Measurements from ENCODE around the gene PRKCA. TPM values are rescaled to one million over a fixed set of nuclear protein-coding genes. Genes with fewer than 3 reads are reported as not detected.

PRKCA gene
- total and polyA plus RNA-seq, 2 experiments from 2014 or later: 6.4 to 35.4 TPM

DNA sequence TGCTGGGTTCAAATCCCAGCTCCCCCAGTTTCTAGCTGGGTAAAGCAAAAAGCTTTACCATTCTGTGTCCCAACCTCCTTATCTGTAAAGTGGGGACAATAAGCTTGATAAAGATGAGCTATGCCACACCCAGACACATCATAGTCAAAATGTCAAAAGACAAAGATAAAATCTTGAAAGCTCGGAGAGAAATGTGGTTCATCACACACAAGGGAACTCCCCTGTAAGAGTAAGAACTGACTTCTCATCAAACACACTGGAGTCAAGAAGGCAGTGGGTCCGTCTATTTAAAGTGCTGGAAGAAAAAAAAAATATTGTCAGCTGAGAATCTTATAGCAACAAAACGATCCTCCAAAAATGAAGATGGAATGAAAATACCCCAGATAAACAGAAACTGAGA is 557.8 kb downstream of the PRKCA start (continued):
- no peak for TF ChIP-seq ZNF114 (CRISPR knock-in tag; IDR thresholded peaks at IDR 0.05)

MicroRNAs within 50 kb of the gene (microRNA counts, 767-probe panel; counts per million panel counts)
- microRNA hsa-miR-634: not detected

Small RNAs within 50 kb of the gene (microRNA-seq; reads per million reads assigned to microRNA genes)
- not detected for gene MIR634

Small RNAs within 50 kb of the gene (small RNA-seq; reads per million reads assigned to genes)
- gene MIR634 (ENCODE audit: low replicate concordance) (not detected), gene RN7SL735P (ENCODE audit: low replicate concordance) (0.27 reads per million, percentile 8 among the genes with 10 or more reads in this experiment), gene RNA5SP444 (ENCODE audit: low replicate concordance) (0.22 reads per million), gene RNA5SP445 (ENCODE audit: low replicate concordance) (not detected), gene RNU6-928P (ENCODE audit: low replicate concordance) (not detected)

Other genes with a start within 250 kb of the PRKCA start
- gene CEP112, start 110.5 kb upstream of the PRKCA start, total RNA-seq (2014; rRNA removed; shearing (Covaris generic)): 3.7 and 4.0 TPM in 2 replicates
- 2.6 and 4.3 TPM in 2 replicates for gene CEP112, start 110.5 kb upstream of the PRKCA start, polyA plus RNA-seq (2016; fragmentation: Nextera tagmentation; extraction: Ambion mirVana)
- not detected in 2 replicates for gene APOH, start 73.2 kb upstream of the PRKCA start, total RNA-seq (2014; rRNA removed; shearing (Covaris generic))
- not detected in 2 replicates for gene APOH, start 73.2 kb upstream of the PRKCA start, polyA plus RNA-seq (2016; fragmentation: Nextera tagmentation; extraction: Ambion mirVana)